HG03558 (cell line): Measurements from ENCODE around the gene SCAPER.

Experiments used
- ATAC-seq: cut with Tn5 transposase; IDR thresholded peaks from one replicate; pipeline ENCODE4 v1.9.1; 2021; ENCODE audit warnings: moderate number of reproducible peaks; ENCODE audit not compliant: unreplicated experiment; ENCODE audit errors: extremely low read depth

The SCAPER gene

DNA sequence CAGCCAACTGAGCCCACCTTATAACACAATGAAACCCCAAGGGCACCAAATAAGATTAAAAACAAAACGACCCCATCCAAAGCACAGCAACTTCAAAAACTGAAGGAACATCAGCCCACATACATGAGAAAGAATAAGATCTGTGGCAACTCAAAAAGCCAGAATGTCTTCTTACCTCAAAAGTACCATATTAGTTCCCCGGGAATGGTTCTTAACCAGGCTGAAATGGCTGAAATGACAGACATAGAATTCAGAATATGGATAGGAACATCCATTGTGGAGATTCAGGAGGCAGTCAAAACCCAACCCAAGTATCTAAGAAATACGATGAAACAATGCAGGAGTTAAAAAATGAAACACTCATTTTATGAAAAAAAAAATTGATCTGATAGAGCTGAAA, 222.3 kb downstream of the SCAPER start:
- no peak for ATAC-seq

DNA sequence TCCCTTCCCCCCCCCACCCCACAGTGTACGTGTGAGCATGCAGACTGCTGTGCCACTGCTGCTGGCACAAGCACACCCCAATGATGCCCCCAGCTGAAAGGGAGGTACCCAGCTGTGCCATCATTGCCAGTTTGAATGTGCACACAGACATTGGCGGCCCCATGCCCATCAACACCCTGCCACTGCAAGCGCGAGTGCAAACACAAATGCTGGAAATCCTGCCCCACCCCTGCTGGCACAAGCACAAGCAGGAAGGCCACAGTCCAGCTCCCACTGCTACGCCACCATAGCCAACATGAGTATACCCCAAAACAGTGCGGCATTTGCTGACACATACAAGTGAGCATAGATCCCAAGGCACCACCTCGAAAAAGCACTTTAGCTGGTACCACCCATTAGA, 222.9 kb downstream of the SCAPER start:
- no peak for ATAC-seq

DNA sequence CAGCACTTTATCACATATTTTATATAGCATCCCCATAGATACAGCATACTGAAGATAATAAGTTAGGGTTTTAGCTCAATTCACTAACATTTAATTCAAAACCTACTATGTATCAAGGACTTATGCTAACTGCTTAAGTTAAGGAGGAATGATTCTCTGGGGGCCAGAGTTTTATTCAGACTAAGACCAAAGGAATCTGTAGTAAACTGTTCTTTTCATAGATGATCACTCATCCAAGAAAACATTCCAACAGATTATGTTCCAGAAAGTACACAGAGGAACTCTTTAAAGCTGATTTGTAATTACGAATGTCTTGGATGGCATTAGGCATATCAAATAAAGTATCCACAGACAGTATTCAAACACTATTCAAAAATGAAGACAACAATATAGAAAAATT, 226.4 kb downstream of the SCAPER start:
- no peak for ATAC-seq

DNA sequence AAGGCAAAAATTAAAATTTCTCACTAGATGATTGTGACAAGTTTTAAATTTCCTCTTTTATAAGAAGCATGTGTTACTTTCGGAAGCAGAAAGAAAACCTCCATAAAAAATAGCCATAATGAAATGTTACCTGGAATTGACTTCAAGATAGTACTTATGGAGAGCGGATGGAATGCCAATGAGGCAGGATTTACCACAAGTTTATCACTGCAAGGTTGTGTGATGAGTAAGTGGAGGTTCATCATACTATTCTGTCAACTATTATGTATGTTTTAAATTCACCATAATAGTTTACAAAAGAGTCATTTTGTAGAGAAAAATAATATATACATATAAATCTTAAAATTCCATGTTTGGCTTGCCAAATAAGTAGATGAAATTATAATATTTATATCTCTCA, 230.3 kb downstream of the SCAPER start:
- ATAC-seq, result no peak

DNA sequence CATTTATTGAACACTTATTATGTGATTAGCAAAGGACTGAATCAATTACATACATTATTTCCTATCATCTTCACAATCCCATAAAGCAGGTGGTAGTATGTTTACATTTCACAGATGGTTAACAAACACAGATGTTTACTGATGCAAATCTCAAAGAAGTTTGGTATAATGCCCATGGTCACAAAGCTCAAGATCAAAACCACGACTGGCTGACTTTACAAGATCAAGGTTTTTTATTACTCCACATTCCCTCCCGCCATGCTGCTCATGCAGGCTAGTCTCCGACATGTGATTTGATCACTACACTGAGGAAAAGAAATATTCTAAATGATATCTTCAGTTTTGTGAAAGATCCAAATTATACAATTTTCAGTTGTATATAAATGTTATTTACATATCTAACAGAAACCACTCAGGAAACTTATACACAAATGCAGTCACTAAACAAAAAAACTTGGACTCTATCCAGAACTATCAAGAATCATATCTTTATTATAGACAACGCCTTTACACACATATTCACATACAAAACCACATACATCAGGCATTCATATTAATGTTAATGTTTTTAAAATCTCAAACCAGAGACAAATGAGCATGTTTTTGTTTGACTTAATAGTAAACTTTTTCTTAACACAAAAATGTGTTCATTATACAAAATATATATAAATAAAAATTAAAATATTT, 235.5 kb downstream of the SCAPER start:
- no peak for ATAC-seq

DNA sequence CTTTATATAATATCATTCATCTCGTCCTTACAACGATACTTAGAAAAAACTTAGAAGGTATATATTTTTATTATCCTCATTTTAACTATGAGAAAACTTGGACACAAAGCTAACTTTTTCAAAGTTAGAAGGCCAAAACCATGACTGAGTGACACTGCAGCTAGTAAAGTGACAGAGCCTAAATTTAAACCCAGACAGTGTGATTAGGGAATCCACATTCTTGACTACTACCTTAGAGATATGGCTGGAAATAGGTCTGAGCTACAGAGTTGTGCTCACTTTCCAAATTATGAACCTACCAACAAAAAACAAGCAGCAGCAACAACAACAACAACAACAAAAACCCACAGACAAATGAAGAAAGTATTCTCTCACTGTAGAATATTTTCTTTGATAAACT, 236.2 kb downstream of the SCAPER start:
- ATAC-seq, result no peak

DNA sequence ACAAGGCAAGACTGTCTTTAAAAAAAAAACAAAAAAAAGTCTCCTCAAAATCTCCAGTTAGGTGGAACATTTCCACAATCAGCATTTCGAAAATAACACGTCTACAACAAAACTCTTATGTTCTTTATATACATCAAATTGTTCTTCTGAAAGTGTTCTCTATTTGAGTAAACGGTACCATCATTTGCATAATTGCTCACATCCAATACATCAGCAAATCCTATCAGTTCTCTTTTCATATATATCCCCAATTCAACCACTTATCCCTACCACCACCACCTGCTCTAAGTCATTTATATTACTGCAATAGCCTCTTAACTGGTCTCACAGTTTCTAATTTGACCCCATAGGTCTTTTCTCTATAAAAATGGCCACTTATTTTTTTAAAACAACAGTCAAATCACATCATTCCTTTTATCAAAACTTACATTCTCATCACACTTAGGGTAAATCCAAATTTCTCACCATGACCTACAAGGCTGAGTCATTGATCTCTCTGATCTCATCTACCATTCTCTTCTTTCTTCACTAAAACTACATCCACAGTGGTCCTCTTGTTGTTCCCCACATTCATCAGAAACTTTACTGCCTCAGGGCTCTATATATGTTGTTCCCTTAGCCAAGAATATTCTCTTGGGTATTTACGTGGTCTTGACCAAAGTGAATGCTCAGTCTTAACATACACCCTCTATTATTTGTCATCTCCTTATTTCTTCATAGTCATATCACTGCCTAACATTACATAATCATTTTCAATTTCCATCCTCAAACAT, 237.0 kb downstream of the SCAPER start:
- no peak for ATAC-seq

DNA sequence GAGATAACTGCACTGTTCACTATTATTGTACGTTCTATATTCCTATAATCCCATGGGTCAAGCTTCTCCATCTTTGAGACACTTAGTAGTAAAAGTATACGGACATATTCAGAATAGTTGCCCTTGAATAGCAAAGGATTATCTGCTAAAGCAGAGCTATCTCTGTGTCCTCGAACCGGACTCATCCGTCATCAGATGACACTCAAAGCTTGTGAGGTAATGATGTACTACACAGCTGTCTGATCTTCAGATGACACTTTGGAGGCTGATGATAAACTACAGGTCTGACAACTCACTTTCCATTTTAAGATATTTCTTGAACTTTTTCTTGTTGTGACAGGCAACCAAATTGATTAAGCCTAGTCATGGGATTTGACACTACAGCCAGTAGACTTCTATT, 240.2 kb downstream of the SCAPER start:
- ATAC-seq, result no peak

DNA sequence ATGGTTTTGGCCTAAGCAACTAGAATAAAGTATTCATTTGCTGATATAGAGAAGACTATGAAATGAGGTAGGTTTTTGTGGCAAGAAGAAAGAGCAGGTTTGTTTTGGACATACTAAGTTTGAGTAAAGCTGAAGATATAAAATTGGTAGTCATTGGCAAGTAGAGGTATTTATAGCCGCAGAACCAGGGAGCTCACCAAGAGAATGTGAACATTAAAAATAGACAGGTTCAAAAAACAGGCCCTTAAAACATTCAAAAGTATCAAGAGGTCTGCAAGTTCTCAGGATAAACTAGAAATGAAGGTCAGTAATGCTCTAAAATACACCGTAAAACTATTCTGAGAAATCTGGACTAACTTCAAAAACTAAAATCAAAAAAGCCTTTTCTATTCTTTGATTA, 240.7 kb downstream of the SCAPER start:
- no peak for ATAC-seq

DNA sequence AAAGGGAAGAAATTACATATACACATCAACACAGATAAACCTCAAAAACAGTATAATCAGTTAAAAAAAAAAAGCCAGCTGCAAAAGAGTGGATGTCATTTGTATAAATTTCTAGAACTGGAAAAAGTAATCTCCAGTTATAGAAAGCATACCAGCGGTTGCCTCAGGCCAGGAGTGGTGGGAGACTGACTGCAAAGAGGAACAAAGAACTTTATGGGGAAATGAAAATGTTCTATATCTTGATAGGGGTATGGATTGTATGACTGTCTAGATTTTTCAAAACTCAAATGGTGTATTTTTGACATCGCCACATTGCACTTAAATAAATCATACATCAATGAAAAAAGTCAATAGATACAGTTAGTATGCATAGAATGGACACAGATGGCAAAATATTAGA, 241.6 kb downstream of the SCAPER start:
- ATAC-seq, result no peak

DNA sequence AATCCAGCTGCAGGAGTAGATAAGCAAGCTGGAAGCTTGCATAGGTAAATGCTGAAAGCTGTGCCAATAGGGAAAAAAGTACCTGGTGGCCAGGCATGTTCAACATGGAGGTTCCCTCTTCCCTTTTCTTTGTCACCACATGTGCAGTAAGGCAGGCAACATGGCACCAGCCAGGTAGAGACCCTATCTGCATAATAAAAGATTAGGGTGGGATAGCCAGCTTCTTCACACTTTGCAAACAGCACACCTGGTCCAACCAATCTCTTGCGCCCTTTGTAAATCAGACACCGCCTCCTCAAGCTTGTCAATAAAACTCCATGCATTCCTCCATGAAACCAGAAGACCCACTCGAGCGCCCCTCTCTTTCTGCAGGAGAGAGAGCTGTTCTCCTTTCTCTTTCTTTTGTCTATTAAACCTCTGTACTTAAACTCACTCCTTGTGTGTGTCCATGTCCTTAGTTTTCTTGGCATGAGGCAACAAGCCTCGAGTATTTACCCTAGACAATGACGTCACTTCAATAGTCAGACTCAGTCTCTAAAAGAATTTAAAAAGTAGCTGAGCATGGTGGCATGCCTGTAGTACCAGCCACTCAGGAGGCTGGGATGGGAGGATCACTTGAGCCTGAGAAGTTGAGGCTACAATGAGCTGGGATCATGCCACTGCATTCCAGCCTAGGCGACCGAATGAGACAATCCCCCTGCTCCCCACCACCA, 256.3 kb downstream of the SCAPER start:
- no peak for ATAC-seq

DNA sequence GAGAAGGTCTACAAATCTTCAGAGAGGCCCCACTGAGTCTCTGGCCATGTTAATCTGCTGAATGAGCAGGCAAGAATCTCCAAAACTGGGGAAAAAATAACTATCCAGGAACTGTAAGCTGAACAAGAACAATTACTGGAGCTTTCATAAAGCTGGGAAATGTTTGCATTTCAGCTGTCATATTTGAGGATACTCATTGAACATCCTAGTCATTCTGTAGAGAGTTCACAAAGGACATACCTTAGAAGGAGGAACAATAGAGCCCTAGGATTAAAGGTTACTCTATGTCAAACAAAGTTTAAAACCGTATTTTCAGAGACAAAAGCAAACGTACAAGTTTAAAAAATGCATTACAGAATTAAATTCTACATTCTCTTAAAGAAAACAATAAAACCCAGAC, 257.5 kb downstream of the SCAPER start:
- no peak for ATAC-seq

DNA sequence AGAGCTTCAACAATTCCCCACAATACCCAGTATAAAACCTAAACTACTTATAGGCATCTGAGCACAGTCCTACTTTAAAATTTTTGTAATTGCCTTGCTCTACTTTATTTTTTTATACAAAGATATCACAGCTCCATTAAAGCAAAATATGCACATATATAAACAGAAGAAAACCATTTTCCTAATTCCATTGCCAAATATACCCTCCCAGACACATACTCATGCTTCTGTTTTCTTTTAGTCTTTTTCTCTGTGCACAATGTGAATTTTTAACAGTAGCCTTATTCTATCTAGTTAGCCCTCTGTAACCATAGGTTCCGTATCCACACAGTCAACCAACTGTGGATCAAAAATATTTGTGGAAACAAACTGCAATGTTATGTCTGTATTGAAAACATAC, 260.5 kb downstream of the SCAPER start:
- no peak for ATAC-seq

DNA sequence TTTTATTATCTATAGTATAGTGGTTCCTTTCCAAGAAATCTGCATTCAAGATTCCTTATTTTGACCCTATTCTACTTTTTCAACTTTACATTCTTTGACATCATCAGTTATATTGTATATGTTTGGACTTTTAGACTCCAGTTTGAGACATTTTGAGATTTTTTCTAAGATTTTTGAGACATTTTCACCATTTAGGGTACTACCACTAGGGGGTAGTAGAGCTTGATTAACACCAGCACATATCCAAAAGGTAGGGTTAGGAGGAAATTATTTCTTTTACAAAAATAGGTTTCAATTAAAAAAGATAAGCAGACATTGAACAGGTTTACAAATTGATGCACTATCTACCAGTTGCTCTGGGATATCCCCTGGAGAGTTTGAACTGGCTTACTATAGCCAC, 262.5 kb downstream of the SCAPER start:
- ATAC-seq, result no peak

DNA sequence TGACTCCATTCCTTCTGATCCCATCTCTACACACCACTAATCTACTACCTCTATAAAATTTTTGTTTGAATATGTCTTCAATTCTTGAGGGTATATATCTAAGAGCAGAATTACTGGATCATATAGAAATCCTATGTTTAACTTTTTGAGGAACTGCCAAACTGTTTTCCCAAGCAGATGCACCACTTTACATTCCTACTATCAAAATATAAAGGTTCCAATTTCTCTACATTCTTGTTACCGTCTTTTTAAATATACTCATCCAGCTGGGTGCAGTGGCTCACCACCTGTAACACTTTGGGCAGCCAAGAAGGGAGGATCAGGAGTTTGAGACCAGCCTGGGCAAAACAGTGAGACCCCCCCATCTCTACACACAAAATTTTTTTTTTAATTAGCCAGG, 268.0 kb downstream of the SCAPER start:
- ATAC-seq, result no peak

DNA sequence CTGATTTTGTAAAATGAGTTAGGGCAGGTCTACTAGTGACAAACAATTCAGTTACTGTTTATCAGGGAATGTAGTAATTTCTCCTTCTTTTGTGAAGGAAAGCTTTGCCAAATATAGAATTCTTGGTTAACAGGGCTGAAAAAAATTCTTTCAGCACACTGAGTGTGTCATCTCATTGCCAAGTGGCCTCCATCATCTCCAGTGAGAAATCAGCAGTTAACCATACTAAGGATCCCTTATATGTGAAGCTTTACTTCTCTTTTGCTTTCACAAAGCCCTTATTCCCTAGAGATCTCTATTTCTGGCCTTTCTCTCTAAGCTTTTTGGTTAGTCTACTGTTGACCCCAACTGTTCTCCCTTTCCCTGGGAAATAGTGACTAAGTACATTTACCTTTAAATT, 269.1 kb downstream of the SCAPER start:
- no peak for ATAC-seq

DNA sequence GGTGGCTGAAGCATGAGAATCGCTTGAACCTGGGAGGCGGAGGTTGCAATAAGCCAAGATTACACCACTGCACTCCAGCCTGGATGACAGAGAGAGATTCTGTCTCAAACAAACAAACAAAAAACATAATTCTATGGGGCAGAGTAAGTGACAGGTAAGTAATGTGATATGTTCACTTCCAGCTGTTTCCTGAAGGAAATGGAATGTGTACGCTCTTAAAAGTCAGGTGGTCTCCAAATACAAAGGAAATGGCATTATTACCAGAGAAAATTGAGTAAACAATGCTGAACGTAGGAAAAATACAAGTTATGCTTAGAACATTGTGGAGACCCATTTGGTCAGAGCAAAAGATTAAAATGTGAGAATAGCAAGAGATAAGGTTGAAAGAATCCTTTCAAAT, 278.5 kb downstream of the SCAPER start:
- ATAC-seq, result no peak

DNA sequence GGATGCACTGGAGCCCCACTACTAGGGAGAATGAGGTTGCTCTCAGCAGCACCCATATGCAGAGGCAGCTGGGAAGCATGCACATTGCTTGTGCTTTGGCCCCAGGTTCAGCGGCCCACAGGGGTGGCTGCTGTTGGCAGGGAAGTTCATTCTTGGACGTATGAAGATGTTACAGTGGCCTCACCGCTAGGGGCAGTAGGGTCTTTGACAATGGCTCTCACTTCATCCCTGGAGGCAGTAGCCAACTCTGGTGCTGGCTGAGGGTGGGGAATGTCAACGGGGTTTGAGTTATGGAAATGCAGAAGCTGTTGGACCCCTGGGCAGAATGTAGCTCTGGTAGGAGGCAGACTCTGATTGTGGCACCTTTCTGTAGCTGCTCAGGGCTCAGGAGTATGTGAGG, 279.9 kb downstream of the SCAPER start:
- no peak for ATAC-seq

DNA sequence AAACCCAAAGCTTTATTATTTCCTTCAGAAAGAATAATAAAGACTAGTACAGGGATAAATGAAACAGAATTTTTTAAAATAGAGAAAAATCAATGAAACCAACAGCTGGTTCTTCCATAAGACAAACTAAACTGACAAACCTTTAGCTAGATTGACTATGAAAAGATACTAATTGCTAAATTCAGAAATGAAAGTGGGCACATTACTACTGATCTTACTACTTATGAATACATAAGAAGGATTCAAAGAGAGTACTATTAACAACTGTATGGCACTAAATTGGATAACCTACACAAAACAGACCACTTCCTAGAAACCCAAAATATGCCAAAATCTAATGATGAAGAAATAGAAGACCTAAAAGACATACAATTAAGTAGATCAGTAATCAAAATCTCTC, 290.4 kb downstream of the SCAPER start:
- ATAC-seq, result no peak

DNA sequence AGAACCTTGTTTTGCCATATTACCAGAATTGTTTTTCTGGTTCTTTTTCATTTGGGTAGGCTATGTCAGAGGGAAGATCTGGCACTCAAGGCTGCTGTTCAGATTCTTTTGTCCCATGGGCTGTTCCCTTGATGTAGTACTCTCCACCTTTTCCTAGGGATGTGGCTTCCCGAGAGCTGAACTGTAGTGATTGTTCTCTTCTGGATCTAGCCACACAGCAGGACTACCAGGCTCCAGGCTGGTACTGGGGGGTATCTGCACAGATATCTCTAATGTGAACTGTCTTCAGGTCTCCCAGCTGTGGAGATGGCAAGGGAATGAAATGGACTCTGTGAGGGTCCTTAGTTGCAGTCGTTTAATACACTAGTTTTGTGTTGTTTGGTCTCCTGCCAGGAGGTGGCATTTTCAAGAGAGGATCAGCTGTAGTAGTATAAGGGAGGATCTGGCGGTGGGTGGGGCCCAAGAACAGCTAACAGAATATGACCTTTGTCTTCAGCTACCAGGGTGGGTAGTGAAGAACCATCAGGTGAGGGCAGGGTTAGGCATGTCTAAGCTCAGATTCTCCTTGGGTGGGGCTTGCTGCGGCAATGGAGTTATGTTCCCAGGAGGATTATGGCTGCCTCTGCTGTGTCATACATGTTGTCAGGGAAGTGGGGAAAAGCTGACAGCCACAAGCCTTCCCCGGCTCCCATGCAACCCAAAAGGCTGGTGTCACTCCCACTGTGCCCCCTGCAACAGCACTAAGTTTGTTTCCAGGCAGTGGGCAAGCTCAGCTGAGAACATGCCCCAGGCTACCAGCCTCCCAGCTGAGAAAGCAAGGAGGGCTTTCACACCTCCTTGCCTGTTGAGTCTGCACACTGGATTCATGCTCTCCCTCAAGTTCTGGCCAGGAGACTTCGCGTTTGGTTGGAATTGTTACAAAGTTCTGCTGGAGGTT, 316.1 kb downstream of the SCAPER start:
- no peak for ATAC-seq

DNA sequence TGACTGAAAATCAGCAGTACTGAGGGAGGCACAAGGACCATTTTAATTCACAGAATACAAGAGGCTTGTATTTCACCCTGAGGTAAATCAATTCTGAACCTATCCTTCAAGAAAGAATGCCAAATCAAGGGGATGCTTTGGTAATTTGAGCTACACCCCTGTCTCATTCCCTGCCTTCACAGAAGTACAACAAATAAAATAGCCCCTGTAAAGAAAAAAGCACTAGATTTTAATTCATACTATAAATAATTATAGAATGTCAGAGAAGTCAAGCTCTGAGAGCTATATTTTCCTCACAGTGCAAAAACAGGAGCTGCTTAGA, 319.6 kb downstream of the SCAPER start:
- no peak for ATAC-seq
